Upper lobe of left lung (tissue), 6 donors: ENCODE results near the gene MID2. TPM values are rescaled to one million over a fixed set of nuclear protein-coding genes. Genes with fewer than 3 reads are reported as not detected.

Experiments used
- ATAC-seq, 2 donors: fragments of 200-7000 bp; cut with Tn5 transposase; one replicate each; pipeline ENCODE4 v1.9.1; 2022; ENCODE audit warnings: mild to moderate bottlenecking in 2 of 2, moderate library complexity in 2 of 2; ENCODE audit not compliant: low FRiP score in 2 of 2
- DNase-seq, 2 donors: peaks; one replicate each; pipeline ENCODE4 v3.0.0-alpha.2; 2019 to 2020
- H3K27ac ChIP-seq, 4 donors: fragments of 200-600 bp; sonication (generic); one replicate each; pipeline ENCODE4 v1.5.1; 2016 to 2019
- H3K27me3 ChIP-seq, 4 donors: fragments of 200-600 bp; sonication (generic); one replicate each; pipeline ENCODE4 v1.5.1; 2017 to 2019
- H3K36me3 ChIP-seq, 4 donors: fragments of 200-600 bp; sonication (generic); one replicate each; pipeline ENCODE4 v1.5.1; 2016 to 2019
- H3K4me1 ChIP-seq, 4 donors: fragments of 200-600 bp; sonication (generic); one replicate each; pipeline ENCODE4 v1.5.1; 2018 to 2019
- H3K4me3 ChIP-seq, 4 donors: fragments of 200-600 bp; sonication (generic); one replicate each; pipeline ENCODE4 v1.5.1; 2017 to 2019; ENCODE audit warnings: mild to moderate bottlenecking in 2 of 4, moderate library complexity in 1 of 4
- H3K9me3 ChIP-seq, 4 donors: fragments of 200-600 bp; sonication (generic); one replicate each; pipeline ENCODE4 v1.5.1; 2018 to 2019
- EP300 ChIP-seq, 4 donors: sonication (generic); formaldehyde crosslinking; IDR thresholded peaks; one replicate each; pipeline ENCODE4 v1.5.1; 2017; ENCODE audit warnings: antibody characterized with exemption in 4 of 4, control low read depth in 2 of 4
- POLR2A ChIP-seq, 4 donors: fragments of 450-650 bp; IDR thresholded peaks; one replicate each; pipeline ENCODE4 v1.5.1; 2016 to 2017; ENCODE audit warnings: antibody characterized with exemption in 4 of 4, mild to moderate bottlenecking in 2 of 4
- POLR2AphosphoS5 ChIP-seq, 2 donors: sonication (generic); formaldehyde crosslinking; IDR thresholded peaks; one replicate each; pipeline ENCODE4 v1.5.1; 2017; ENCODE audit warnings: antibody characterized with exemption in 2 of 2
- WGBS, 2 donors: methylation state at CpG; one replicate each; pipeline ENCODE4 v1.1.5; 2017 to 2018; 5-methylcytosine and 5-hydroxymethylcytosine counted together
- small RNA-seq, 4 donors: library from RNA; depleted of rRNA; stranded (forward); fragments of <200 nt; gene quantifications; one replicate each; pipeline ENCODE3, GENCODE V24; 2016
- total RNA-seq, 6 donors: library from RNA; depleted of rRNA in 4 of 6; stranded (reverse); fragments of >200 nt in 4 of 6; gene quantifications; one replicate each; pipeline versions ENCODE4 v1.1.0 to v1.2.1, GENCODE V29; 2016 to 2021
- TF ChIP-seq, protein P1 (sequence below), 6 experiments: fragments of 450-650 bp in 4 of 6; fragments of 200-600 bp in 2 of 6; sonication (generic) in 2 of 6; IDR thresholded peaks; one replicate each; pipeline ENCODE4 v1.5.1; 2016 to 2019; ENCODE audit warnings: antibody characterized with exemption in 6 of 6
- donor health status: DM: no; HTN: no; CAD: no; lungs with moderate emphysema.
- donor health status: DM: no; HTN: yes; CAD: no; lungs with severe emphysema.

Gene MID2
- total RNA-seq, 6 donors from 2014 or later = 12.7 to 21.2 (median 17.1) TPM

DNA sequence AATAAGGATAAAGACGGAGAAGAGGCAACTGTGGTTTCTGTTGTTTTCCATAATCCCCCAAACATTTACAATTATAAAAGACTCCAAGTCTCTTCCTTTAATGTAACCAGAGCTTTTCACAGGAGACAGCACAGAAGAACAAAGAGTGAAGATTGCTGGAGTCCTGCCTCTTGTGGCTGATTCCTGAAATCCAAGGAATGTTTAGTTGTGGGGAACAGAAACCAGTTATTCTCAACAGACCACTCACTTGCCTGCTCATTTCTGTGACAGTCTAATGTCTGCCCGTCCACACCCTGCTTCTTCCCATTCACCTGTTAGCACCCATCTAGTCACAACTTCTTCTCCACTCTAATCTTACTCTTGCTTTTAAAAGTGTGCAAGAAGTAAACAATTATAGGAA lies 144.4 kb downstream of the MID2 start:
- TF ChIP-seq POLR2A (IDR thresholded peaks at IDR 0.05) (no peak), POLR2AphosphoS5 (IDR thresholded peaks at IDR 0.05) (no peak), EP300 (IDR thresholded peaks at IDR 0.05) (no peak)
- TF ChIP-seq, protein P1, sequence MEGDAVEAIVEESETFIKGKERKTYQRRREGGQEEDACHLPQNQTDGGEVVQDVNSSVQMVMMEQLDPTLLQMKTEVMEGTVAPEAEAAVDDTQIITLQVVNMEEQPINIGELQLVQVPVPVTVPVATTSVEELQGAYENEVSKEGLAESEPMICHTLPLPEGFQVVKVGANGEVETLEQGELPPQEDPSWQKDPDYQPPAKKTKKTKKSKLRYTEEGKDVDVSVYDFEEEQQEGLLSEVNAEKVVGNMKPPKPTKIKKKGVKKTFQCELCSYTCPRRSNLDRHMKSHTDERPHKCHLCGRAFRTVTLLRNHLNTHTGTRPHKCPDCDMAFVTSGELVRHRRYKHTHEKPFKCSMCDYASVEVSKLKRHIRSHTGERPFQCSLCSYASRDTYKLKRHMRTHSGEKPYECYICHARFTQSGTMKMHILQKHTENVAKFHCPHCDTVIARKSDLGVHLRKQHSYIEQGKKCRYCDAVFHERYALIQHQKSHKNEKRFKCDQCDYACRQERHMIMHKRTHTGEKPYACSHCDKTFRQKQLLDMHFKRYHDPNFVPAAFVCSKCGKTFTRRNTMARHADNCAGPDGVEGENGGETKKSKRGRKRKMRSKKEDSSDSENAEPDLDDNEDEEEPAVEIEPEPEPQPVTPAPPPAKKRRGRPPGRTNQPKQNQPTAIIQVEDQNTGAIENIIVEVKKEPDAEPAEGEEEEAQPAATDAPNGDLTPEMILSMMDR (IDR thresholded peaks at IDR 0.05) = no peak
- H3K27me3 ChIP-seq = no peaks in the 10 kb centered on the region
- ATAC-seq = no peak
- DNase-seq = no peak
- H3K4me1 ChIP-seq = no peaks in the 10 kb centered on the region
- H3K9me3 ChIP-seq = no peaks in the 10 kb centered on the region
- no peak overlapping the region for H3K4me3 ChIP-seq
- WGBS, 2 donors = 51 to 66% methylated on average over 2 of the region's 2 CpGs
- H3K36me3 ChIP-seq = no peaks in the 10 kb centered on the region
- no peak overlapping the region for H3K27ac ChIP-seq

DNA sequence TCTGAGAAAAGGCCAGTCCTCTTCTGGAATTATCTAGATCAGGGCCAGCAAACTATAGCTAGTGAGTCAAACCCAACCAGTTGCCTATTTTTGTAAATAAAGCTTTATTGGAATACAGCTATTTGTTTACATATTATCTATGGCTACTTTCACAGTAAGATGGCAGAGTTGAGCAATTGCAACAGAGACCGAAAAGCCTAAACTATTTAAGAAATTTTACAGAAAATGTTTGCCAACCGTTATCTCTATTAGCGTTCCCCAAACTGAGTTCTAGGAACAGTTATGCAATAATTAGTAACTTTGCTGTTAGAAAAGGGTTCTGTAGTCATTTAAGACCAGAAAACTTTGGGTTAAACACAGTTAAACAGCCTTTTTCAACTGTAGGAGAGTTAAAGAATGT lies 146.0 kb downstream of the MID2 start:
- Histone ChIP-seq H3K4me3 (no peak overlapping the region), H3K4me1 (no peaks in the 10 kb centered on the region), H3K27me3 (no peaks in the 10 kb centered on the region), H3K9me3 (no peaks in the 10 kb centered on the region), H3K36me3 (no peaks in the 10 kb centered on the region), H3K27ac (no peak overlapping the region)
- DNase-seq (no peak), ATAC-seq (no peak)
- 59 to 67% methylated on average over 3 of the region's 3 CpGs for WGBS, 2 donors
- TF ChIP-seq POLR2AphosphoS5 (IDR thresholded peaks at IDR 0.05) = no peak
- TF ChIP-seq POLR2A (IDR thresholded peaks at IDR 0.05) = no peak
- no peak for TF ChIP-seq EP300 (IDR thresholded peaks at IDR 0.05)
- TF ChIP-seq, protein P1 (IDR thresholded peaks at IDR 0.05) = no peak

Small RNA genes within 50 kb of the gene (small RNA-seq; reads per million reads assigned to genes)
- gene RF00019 = 0 reads per million in 4 donors

Other genes starting within 250 kb of the MID2 start
- 10 to 100 TPM; 10.5 to 32.7 (median 24.6) TPM for gene PRPS1, start 197.4 kb upstream of the MID2 start, total RNA-seq
- gene TSC22D3, start 50.1 kb upstream of the MID2 start, total RNA-seq = 1,000 to 10,000 TPM in 1 of 6 donors, 100 to 1,000 TPM in 5; 309 to 1,061 (median 406) TPM
- gene NCBP2L, start 48.1 kb upstream of the MID2 start, total RNA-seq = 1 to 10 TPM in 1 of 6 donors, under 1 TPM in 2, not detected in 3; 0.13 to 2.0 (median 0.33) TPM
- not detected for gene TEX13B, start 156.5 kb downstream of the MID2 start, total RNA-seq
- gene VSIG1, start 219.2 kb downstream of the MID2 start, total RNA-seq = under 1 TPM in 3 of 6 donors, not detected in 3; 0.54 to 0.86 (median 0.61) TPM